ENCODE measurements around the gene SELENOH. TPM values are rescaled to one million over a fixed set of nuclear protein-coding genes. Genes with fewer than 3 reads are reported as not detected.

Gene SELENOH
- total and polyA plus RNA-seq, 9 of the 15 experiments (the other 6 are each of a cell fraction or from before 2014, with no cell fraction given), result 16.6 to 299 (median 118) TPM

GRCh38 chr11:57761301-57762234, 20.3 kb downstream of the SELENOH start, which contains the start of gene CTNND1 (continued):
- TF ChIP-seq ZBTB40 (IDR thresholded peaks at IDR 0.05), result peak; percentile 30
- no peak for TF ChIP-seq ZBTB40 (CRISPR knock-in tag; IDR thresholded peaks at IDR 0.05)
- TF ChIP-seq DPF2 (IDR thresholded peaks at IDR 0.05), result no peak; the same call in 1 of the 2 replicates
- TF ChIP-seq MBD1 (CRISPR knock-in tag; IDR thresholded peaks at IDR 0.05), result no peak
- TF ChIP-seq RBM17 (IDR thresholded peaks at IDR 0.05; ENCODE audit: borderline replicate concordance, low read depth, low read length), result no peak
- no peak for TF ChIP-seq SPI1 (IDR thresholded peaks at IDR 0.05; ENCODE audit: borderline replicate concordance, low read depth, low read length)
- no peak for TF ChIP-seq FOXP1 (CRISPR knock-in tag; IDR thresholded peaks at IDR 0.05)
- TF ChIP-seq BCL6 (CRISPR knock-in tag; IDR thresholded peaks at IDR 0.05), result no peak
- no peak; the same call in 1 of the 2 replicates for TF ChIP-seq ZBTB2 (IDR thresholded peaks at IDR 0.05)
- no peak for TF ChIP-seq HDAC6 (IDR thresholded peaks at IDR 0.05; ENCODE audit: low read depth, low read length)

Data from K562 (cell line).